IPS DF 4.7 (cell line): ENCODE data around the gene OR10G8.

ENCODE experiments used
- DNase-seq: peaks from one replicate; pipeline ENCODE4 v3.0.0-alpha.2; 2013; ENCODE audit warnings: low spot score; ENCODE audit errors: extremely low read depth

Gene OR10G8

GRCh38 chr11:124077266-124077665, 50.7 kb downstream of the OR10G8 start:
- DNase-seq = no peak

- DNase-seq = no peak
Observed at GRCh38 chr11:124078591-124078990, 52.0 kb downstream of the OR10G8 start.

- no peak for DNase-seq
Observed at GRCh38 chr11:124079631-124080326, 53.2 kb downstream of the OR10G8 start.
